Thyroid gland (tissue), 4 donors: ENCODE data around the gene MDK.

Source experiments
- POLR2A ChIP-seq, 2 donors: fragments of 450-650 bp; IDR thresholded peaks; one replicate each; pipeline ENCODE4 v1.6.1; 2017; ENCODE audit warnings: antibody characterized with exemption in 2 of 2, mild to moderate bottlenecking in 2 of 2, moderate library complexity in 1 of 2
- TF ChIP-seq, protein P1 (sequence below), 6 experiments: fragments of 200-600 bp in 3 of 6; fragments of 450-650 bp in 3 of 6; sonication (generic) in 3 of 6; IDR thresholded peaks; one replicate each; pipeline ENCODE4 v1.5.1; 2016 to 2019; ENCODE audit warnings: antibody characterized with exemption in 6 of 6, mild to moderate bottlenecking in 2 of 6, inconsistent platforms in 1 of 6, moderate library complexity in 1 of 6

DNA sequence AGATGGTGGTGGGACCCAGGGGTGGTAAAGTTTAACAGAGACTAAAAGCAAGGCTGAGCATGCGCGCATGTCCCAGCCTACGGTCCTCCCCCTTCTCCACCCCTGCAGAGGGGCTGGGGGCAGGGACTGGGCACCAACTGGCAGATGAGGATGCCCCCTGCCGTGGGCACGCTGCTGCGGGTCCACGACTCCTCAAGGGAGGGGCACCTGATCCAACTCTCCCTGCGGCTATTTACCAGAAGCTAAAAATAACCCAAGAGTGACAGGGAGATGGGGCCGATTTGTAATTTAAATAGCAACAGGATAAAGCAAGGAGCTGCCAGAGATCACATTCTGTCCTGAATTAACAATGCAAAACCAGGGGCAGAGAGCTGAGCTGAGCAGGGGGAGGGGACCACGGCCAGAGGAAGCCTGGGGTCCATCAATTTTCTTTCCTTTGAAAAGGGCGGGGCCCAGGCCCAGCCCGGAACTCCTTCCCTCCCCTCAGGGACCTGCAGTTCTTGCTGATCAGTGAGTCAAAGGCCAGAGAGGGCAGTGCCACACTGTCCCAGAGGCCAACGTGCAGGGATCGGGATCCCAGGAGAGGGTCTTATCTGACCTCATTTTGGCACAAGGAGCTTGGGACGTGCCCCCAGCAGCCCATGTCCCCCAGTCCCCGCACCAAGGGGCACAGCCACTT is 42.3 kb upstream of the MDK start:
- no peak for TF ChIP-seq POLR2A (IDR thresholded peaks at IDR 0.05)
- TF ChIP-seq, protein P1, sequence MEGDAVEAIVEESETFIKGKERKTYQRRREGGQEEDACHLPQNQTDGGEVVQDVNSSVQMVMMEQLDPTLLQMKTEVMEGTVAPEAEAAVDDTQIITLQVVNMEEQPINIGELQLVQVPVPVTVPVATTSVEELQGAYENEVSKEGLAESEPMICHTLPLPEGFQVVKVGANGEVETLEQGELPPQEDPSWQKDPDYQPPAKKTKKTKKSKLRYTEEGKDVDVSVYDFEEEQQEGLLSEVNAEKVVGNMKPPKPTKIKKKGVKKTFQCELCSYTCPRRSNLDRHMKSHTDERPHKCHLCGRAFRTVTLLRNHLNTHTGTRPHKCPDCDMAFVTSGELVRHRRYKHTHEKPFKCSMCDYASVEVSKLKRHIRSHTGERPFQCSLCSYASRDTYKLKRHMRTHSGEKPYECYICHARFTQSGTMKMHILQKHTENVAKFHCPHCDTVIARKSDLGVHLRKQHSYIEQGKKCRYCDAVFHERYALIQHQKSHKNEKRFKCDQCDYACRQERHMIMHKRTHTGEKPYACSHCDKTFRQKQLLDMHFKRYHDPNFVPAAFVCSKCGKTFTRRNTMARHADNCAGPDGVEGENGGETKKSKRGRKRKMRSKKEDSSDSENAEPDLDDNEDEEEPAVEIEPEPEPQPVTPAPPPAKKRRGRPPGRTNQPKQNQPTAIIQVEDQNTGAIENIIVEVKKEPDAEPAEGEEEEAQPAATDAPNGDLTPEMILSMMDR (IDR thresholded peaks at IDR 0.05), result no peak
